ENCODE data around the gene SCAND1.
"Not testable (repeated sequence)": the region's sequence is repeated elsewhere in the genome, so short reads cannot be mapped to it uniquely, and the experiment has no call there.

The SCAND1 gene

DNA sequence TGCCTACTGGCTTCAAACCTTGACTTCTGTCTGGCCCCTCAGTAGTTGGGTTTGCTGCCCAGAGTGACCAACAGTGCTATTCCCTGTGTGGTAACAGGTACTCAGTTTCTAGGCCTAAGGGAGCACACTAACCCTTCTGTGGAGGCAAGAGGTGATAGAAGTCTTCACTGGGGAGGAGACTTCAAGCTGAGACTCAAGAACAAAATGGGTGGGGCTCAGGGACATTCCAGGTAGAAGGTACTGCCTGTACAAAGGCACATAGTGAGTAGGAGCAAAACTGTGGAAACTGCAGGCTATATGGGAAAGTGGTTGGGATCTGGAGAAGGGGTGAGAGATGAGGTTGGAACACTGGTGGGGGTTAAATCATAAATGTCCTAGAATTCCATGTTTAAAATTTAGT lies 2.3 kb upstream of the SCAND1 start:
- no peak for DNase-seq

DNA sequence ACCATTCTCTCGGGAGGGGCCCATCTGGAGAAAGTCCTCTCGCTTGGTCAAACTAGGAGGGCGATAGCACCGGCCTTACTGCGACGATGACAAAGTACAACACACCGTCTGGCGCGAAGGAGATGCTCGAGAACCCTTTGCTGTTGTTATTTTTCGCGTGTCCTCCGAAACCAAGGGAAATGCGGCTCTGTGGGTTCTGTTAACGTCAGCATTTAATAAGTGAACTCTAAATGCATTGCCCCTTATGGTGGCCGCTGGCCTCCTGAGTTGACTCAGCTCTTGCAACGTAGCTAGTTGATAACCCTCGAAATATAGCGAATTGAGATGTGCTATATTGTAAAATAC lies 577 bp upstream of the SCAND1 start:
- DNase-seq: no peak

DNA sequence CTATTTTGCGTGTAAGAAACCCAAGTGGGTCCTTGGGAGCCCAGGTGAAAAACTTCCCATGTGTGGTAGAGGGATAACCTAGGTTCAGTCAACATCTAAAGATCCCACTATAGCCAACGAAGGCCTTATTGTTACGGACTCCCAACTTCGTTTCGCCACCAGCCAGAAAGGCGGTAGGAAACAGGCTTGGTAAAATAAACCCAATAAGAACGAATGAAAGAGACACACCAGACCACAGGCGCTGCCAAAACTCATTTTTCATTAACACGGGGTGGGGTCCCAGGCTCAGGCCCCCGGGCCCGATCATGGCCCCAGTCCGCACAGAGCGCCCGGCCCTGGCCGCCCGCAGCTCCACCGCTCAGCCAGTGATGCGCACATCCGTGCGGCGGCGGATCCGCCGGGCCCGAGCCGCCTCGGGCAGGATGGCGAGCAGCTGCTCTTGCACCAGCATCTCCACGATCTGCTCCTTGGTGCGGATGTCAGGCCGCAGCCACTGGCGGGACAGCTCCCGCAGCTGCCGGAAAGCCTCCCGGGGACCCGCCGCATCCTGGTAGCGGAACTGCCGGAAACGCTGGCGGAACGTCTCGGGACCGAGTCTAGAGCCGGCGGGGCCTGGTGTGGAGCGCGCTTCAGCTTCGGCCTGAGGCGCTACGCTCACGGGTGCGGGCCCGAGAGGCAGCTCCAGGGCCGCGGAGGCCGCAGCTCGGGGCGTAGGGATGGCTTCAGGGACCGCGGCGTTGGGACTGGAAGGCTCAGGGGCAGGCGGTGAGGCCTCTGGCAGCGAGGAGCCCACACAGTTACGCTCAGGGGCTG lies 709 bp downstream of the SCAND1 start:
- DNase-seq: no peak

DNA sequence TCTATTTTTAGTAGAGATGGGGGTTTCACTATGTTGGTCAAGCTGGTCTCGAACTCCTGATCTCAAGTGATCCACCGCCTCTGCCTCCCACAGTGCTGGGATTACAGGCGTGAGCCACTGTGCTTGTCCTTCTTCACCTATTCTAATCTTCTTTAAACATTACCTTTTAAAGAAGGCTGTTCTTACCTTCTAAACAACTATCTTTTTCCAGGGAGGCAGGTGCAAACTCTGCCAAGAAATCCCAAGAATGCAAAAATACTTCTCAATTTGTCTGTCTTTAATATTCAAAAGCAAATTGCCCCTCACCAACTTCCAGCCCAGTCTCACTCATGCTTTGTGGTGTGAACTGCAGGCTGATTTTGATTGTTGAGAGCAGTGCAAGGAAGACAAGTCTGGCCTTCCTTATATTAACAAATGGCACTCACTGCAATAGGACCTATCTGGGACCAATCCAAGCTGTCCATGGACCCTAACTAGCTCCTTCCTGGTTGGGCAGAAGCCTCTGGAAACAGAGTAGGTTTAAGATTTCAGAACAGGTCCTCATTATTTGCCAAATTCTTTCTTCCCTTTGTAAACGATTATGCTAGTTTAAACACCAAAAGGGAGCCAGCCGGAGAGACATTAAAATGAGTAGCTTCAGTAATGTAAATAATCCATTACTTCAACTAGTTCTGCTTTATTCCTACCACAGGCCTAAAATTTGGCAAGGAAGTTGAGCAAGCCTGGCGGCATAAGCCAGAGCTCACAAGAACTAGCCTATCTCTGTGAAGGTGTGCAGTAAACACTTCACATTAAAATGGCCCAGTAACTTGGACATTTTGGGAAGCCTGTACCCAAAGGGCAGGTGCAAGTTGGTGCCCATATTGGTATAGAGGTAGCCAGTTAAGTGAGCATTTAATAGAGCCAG lies 1.6 kb downstream of the SCAND1 start:
- no peak for DNase-seq

DNA sequence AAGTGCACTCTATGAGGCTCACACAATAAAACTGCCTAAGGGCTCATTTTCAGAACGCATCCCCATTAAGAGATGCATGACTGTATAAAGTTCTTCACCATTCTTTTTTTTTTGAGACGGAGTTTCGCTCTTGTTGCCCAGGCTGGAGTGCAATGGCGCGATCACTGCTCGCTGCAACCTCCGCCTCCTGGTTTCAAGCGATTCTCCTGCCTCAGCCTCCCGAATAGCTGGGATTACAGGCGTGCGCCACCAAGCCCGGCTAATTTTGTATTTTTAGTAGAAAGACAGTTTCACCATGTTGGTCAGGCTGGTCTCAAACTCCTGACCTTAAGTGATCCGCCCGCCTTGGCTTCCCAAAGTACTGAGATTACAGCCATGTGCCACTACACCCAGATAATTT lies 2.2 kb downstream of the SCAND1 start:
- DNase-seq: not testable (repeated sequence)

DNA sequence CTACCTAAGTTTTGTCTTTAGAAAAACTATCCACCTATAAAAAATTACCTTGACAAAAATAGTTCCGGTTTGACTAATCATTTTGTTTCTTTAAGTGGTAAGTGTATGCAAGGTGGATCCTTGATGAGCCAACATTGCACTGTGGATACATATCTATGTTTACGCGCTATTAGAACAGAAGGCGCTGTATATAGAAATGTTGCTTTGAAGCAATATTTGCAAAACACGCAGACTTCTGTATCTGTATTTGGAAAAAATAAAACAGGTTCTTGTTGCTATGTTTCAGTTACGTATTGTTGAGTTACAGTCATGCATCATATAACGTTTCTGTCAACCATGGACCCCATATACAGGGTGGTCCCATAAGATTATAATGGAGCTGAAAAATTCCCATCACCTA lies 4.2 kb downstream of the SCAND1 start:
- no peak for DNase-seq

DNA sequence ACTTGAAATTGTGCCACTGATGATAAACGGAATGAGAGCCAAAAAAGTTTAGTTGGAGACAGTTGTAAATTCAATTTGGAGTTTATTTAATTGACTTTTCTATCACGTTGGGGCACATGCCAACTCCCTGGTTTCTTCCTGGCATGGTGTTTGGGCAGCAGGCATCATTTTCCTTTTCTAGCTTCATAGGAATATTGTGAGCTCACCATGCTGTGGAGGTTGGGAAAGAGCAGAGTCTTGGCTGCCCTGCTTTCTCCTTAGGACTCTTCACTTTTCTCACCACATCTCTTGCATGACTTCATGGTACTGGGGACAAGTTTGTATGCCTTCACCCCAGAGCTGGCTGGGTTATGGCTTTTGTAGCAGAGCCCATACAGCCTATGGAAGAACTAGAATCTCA lies 6.4 kb downstream of the SCAND1 start:
- DNase-seq: no peak

DNA sequence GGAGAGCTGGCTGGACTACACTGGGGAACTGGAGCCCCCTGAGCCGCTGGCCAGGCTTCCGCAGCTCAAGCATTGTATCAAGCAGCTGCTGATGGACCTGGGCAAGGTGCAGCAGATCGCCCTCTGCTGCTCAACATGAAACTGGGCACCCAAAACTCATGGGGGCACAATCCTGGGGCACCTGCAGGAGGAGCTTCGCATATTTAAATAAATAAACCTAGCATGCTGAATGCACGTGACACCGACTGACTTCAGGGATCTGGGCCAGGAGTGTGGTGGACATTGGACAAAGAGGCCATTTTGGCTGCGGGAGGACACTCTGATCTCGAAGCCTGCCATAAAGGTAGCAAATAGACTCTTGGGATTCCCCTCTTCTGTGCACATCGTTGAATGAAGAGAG lies 6.8 kb downstream of the SCAND1 start:
- no peak for DNase-seq

DNA sequence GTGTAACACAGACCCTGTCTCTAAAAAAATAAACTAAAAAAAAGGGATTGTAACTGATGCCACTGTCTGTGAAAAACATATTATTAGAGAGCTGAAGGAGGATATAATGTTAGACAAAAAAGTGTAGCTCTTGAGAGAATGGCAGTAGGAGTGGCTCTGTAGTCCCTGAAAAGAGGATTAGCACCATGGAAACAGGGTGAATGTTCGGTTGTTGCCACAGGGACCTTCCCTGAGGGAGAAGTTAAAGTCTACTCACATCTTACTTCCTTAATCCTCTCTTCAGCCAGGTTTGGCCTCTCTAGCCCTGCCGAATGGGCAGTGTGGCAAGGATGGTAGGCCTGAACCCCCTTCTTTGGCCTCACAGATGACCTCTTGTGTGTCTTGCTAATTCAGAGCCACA lies 12.1 kb downstream of the SCAND1 start:
- DNase-seq: no peak

DNA sequence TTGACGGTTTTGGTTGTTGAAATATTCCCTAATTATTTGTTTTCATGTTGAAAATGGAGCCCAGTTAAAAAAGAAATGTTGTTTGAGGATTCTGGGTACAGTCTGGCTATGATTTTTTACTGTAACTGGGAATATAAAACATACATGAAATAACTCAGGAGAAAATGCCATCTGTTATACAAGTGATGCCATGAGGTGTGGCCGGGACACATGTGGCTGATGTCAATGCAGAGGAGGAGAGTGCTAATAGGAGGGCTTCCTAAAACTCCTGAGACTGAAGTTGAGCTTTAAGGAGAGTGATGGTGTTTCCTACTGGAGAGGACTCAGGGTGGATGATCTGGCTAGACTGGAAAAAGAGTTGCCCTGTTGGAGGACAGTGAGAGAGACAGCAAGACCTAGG lies 12.7 kb downstream of the SCAND1 start:
- DNase-seq: no peak

DNA sequence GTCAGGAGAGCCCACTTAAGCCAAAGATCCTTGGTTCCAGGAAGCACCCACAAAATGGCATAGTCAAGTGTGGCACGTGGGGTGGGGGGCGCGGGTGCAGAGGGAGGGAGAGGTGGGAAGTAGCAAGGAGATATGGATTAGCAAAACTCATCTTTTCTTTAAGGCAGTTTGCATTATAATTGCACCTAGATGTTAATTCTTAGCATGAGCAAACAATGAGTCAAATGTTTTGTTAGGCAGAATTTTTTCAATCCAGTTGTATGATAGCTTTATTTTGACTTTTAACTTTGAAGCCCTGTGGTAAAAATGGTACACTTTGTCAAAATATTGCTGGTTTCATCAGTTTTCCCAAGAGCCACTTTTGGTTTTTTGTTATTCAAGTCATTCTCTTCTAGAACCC lies 15.0 kb downstream of the SCAND1 start:
- no peak for DNase-seq

DNA sequence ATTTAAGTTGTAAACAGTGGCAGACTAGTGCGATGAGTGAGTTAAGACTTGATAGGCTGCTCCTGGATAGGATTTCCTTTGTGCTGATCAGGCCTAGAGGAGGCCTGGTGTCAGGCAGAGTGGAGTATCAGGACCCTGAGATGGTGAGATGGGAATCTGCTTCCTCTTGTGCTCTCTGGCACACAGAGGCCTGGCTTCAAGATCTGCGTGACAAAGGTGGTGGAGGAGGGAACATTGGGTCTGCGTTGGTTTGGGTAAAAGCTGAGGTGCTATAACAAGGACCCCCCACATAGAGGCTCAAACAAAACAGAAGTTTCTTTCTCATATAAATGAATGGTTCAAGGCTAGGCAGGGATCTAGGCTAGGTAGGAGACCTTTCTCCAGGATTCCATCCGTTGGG lies 20.3 kb downstream of the SCAND1 start:
- no peak for DNase-seq

DNA sequence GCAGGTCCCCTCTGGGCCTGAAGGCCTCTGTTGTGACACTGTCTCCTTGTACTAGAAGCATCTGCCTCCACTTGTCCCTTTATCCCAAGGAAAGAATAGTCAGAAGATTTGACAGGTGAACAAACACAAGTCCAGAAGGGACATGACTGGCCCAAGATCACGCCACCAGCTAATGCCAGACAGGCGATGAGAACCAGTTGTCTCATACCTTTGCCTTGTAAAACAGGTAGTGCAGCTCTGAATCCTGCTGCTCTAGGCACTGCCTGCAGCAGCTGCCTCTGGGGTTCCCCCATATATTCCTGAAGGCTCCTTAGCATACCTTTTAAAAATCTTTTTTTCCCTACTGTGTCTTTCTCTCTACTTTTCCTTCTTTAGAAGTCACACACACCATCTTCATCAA lies 25.0 kb downstream of the SCAND1 start:
- no peak for DNase-seq

DNA sequence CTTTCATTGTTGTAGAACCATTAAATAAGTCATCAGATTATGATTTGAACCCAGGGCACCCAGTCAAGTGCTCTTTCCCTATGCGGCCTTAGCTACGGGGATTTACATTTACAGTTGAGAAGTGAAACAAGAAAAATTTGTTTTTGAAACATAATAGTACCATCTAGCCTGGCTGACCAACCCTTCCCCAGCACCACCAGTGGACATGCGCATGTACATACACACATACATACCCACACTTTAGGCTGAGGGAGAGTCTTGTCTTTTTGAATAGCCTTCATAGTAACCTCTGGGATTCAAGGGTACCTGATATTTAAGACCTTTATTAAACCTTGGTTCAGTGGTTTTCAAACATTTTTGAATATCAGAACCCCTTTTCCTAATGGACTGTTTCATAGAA lies 33.8 kb downstream of the SCAND1 start:
- DNase-seq: no peak

DNA sequence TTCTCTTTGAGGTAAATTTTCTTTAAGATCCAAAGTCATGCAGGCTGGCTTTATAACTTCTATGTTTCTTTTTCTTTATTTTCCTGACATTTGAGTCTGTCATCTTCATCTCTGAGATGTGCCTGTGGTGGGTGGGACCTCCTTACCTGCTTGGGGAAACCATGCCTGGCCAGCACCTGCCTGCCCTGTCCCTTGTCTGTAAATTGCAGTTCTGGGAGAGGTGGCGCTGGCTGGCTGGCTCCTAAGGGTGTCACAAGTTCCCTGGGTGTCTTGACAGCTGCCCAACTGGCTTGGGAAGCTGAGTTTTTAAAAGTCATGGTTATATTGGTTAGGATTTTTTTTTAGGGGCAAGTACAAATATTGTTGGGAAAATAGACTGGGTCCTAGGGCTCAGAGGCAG lies 36.3 kb downstream of the SCAND1 start:
- DNase-seq: no peak

DNA sequence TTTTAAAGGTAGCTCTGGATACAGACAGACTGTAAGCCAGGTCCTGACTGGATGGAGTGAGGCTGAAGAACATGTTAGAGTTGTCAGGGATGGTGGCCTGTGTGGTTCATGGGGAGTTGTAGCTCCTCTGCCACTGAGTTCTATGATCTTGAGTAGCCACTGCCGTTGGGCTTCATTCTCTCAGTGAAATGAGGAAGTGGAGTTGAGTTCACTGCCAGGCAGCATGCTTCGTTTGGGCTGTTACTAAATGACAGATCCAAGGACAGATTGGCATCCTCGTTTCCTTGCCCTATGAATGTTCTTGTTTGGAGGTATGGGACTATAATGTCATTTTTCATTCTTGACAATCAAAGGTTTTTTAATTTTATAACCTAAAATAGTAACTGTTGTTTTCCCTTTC lies 37.2 kb downstream of the SCAND1 start:
- no peak for DNase-seq

DNA sequence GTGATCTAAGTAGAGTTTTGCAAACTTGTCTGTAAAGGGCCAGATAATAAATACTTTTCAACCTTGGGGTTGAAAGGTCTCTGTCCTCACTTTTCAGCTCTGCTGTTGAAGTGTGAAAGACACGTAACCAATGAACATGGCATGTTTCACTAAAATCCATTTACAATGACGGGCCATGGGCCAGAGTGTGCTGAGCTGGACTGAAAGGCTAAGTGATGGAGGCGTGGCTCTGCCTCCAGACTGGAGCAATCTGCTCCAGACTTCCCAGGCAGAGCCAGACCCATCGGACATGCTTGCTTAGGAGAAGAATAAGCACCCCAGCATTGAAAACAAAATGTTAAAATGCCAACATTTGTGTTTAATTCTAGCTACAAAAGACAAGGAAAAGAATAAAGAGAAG lies 41.4 kb downstream of the SCAND1 start:
- no peak for DNase-seq

DNA sequence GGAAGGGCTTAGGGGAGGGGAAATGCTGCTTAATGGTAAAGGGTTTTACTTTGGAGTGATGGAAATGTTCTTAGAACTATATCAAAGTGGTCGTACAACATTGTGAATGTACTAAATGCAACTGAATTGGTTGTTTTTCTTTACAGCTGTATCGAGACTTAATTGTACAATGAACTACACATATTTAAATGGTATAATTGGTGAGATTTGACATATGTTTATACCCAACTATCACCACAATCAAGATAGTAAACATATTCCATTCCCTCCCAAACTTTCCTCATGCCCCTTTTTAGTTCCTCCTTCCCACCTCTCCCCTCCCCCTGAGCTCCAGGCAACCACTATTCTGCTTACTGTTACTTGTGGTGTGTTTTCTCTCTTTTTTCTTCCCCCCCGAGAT lies 44.0 kb downstream of the SCAND1 start:
- DNase-seq: no peak

DNA sequence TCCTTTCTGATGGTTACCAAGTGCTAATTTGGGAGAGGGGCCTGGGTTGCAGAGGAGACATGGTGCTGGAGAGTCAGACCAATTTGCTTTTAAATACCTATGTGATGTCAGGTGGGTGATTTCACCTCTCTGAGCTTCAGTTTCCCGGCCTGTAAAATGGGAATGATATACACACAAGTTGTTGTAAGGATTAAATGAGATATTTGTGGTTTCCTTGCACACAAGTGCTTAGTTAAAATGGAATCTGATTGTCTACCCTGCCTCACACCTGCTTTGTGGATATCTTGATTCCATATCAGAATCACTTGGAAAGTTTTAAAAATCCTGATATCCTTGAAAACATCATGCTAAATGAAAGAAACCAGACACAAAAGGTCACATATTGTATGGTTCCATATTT lies 44.5 kb downstream of the SCAND1 start:
- no peak for DNase-seq

DNA sequence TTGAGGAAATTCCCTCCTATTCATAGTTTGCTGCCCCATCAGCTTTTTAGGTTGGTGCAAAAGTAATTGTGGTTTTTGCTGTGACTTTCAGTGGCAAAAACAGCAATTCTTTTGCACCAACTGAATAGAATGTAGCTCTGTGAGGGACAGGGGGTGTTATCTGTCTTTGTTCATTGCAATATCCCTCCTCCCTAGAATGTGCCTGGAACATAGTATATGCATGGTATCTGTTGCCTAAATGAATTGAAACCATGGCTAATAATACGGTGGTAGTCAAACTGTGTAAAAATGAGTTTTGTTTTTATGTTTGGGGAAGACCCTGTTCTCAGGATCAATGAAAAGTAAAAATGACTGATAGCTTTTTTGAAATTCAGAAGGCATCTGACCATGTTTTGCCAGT lies 45.1 kb downstream of the SCAND1 start:
- DNase-seq: no peak

DNA sequence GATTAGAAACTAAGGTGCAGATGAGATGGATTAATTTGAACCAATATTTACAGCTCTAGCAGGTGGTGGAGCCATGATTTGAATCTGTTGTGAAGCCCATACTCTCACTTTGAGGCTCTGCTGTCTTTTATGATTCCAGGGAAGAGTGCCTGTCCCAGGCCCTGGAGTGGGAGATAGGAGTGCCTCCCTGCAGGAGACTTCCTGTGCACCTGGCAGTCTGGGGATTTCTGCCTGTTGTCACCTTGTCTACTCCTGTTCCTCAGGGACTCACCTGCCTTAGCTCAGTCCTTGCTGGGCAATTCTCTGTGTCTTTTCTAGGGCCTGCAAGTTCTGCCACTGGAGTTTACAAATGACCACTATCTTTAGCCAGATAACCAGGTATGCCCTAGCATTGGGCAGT lies 46.3 kb downstream of the SCAND1 start:
- DNase-seq: no peak

DNA sequence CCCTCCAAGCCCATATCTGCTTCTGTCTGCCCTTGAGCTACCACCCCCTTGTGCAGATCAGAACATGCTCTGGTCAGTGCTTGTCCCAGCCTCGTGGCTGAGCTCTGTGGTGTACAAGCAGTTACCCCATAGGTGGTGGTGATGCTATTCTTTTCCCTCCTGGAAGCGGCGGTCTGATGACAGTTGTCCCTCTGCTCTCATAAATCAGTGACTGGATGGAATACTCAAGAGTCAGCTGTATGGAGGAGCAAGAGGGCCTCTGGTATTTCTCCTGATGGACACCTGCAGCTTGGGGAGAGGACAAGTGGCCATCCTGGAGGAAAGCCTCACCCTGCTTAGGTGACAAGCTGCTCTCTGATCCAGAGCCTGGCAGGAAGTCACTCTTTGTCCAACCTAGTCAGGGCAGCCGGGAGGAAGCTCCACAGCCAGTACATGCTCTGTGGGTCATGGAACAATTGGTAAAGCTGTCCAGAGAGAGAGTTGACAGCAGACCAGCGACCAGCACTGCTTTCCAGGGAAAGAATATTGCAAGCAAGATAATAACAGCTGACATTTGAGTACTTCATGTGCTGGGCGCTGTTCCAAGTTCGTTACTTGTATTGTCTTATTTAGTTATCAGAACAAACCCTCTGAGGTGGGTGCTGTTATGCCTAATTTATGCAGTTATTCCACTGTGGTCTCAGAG lies 47.1 kb downstream of the SCAND1 start:
- DNase-seq: peak; percentile 12

DNA sequence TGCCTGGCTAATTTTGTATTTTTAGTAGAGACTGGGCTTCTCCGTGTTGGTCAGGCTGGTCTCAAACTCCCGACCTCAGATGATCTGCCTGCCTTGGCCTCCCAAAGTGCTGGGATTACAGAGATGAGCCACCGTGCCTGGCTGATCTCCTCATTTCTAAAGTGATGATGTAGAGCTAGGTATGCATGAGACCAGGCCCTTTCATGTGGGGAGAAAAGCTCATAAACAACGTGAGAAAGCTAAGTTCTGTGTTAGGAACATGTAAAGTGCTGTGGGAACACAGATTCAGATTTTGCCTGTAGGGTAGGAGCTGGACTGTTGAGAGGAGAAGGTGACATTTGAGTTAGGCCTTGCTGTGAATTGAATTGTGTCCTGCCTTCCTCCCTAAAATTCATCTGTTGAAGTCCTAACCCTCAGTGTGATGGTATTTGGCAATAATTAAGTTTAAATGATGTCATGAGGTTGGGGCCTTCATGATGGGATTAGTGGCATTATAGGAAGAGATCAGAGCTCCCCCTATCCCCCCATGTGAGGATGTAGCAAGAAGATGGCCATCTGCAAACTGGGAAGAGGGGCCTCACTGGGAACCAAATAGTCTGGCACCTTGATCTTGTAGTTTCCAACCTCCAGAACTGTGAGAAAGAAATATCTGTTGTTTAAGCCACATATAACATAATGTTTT lies 49.2 kb downstream of the SCAND1 start:
- DNase-seq: no peak
